K562 (cell line): Measurements from ENCODE around the gene EIF5.

Experiments
- ATF3 ChIP-seq, 2 experiments: fragments of 450-650 bp in 1 of 2; sonication (generic) in 1 of 2; formaldehyde crosslinking in 1 of 2; IDR thresholded peaks in 1 of 2; conservative IDR thresholded peaks in 1 of 2; 2 replicates each; pipeline versions ENCODE4 v1.6.1 to v1.8.1; 2016 to 2023; ENCODE audit warnings: mild to moderate bottlenecking in 2 of 2, moderate library complexity in 2 of 2, inconsistent platforms in 1 of 2, missing genetic modification reagents in 1 of 2
- CTCF ChIP-seq, 3 experiments: IDR thresholded peaks in 2 of 3; conservative IDR thresholded peaks in 1 of 3; 2 replicates each; pipeline ENCODE4 v1.5.1; 2011 to 2012; ENCODE audit warnings: low read length in 3 of 3, mild to moderate bottlenecking in 3 of 3, control low read depth in 2 of 3, improper control_type of control experiment in 1 of 3, inconsistent platforms in 1 of 3, low read depth in 1 of 3, mixed read lengths in 1 of 3, moderate library complexity in 1 of 3; ENCODE audit not compliant: insufficient read depth in 2 of 3
- HBP1 ChIP-seq: fragments of 450-650 bp; formaldehyde crosslinking; IDR thresholded peaks from 2 replicates; pipeline ENCODE4 v1.4.0; 2022; ENCODE audit warnings: missing genetic modification characterization
- MTA3 ChIP-seq: fragments of 450-650 bp; formaldehyde crosslinking; IDR thresholded peaks from 2 replicates; pipeline ENCODE4 v1.6.1; 2017; ENCODE audit warnings: mild to moderate bottlenecking, borderline replicate concordance
- MYC ChIP-seq, 2 experiments: fragments of 250-450 bp in 1 of 2; sonication (Bioruptor Pico) in 1 of 2; IDR thresholded peaks; 2 replicates each; pipeline versions ENCODE4 v1.5.1 to v1.6.1; 2012 to 2021; ENCODE audit warnings: low read depth in 2 of 2, borderline replicate concordance in 1 of 2, improper control_type of control experiment in 1 of 2, low read length in 1 of 2, mild to moderate bottlenecking in 1 of 2, moderate library complexity in 1 of 2
- NELFE ChIP-seq: IDR thresholded peaks from 2 replicates; pipeline ENCODE4 v1.6.1; 2011; ENCODE audit warnings: mild to moderate bottlenecking; ENCODE audit not compliant: insufficient read depth, insufficient read length
- RFX1 ChIP-seq: fragments of 450-650 bp; IDR thresholded peaks from 2 replicates; pipeline ENCODE4 v1.6.1; 2016; ENCODE audit warnings: mild to moderate bottlenecking, moderate library complexity
- SIX5 ChIP-seq, 2 experiments: IDR thresholded peaks; 2 replicates each; pipeline ENCODE4 v1.6.1; 2011; ENCODE audit warnings: low read length in 2 of 2, borderline replicate concordance in 1 of 2, low read depth in 1 of 2, mild to moderate bottlenecking in 1 of 2, moderate library complexity in 1 of 2; ENCODE audit not compliant: insufficient read depth in 1 of 2
- SMAD1 ChIP-seq: fragments of 150-350 bp; IDR thresholded peaks from 2 replicates; pipeline ENCODE4 v1.6.1; 2014; ENCODE audit warnings: low read length, low read depth; ENCODE audit not compliant: partially characterized antibody
- SMC3 ChIP-seq: conservative IDR thresholded peaks from 2 replicates; pipeline ENCODE4 v1.6.1; 2011; ENCODE audit warnings: low read depth, low read length, improper control_type of control experiment; ENCODE audit not compliant: insufficient read depth
- UBTF ChIP-seq, 2 experiments: IDR thresholded peaks; 2 replicates each; pipeline ENCODE4 v1.6.1; 2012; ENCODE audit warnings: improper control_type of control experiment in 2 of 2, low read depth in 2 of 2, low read length in 2 of 2, borderline replicate concordance in 1 of 2

GRCh38 chr14:103386713-103387329 is 52.8 kb downstream of the EIF5 start:
- TF ChIP-seq MYC (IDR thresholded peaks at IDR 0.05; ENCODE audit: low read depth, low read length) (no peak), MYC (CRISPR knock-in tag; IDR thresholded peaks at IDR 0.05; ENCODE audit: borderline replicate concordance, low read depth) (no peak), ATF3 (IDR thresholded peaks at IDR 0.05) (no peak), ATF3 (CRISPR knock-in tag; conservative IDR thresholded peaks at IDR 0.05) (no peak), HBP1 (CRISPR knock-in tag) (no peak), SMAD1 (no peak), UBTF (IDR thresholded peaks at IDR 0.05; ENCODE audit: borderline replicate concordance in 1 of 2, low read depth in 2 of 2, low read length in 2 of 2) (no peak), CTCF (IDR thresholded peaks at IDR 0.05 in 2 of 3, conservative IDR thresholded peaks at IDR 0.05 in 1 of 3; ENCODE audit: insufficient read depth in 2 of 3, low read depth in 1 of 3, low read length in 3 of 3) (no peak), SIX5 (IDR thresholded peaks at IDR 0.05; ENCODE audit: borderline replicate concordance in 1 of 2, insufficient read depth in 1 of 2, low read depth in 1 of 2, low read length in 2 of 2) (no peak), NELFE (no peak), RFX1 (no peak), SMC3 (no peak), MTA3 (no peak)
